K562 (cell line): ENCODE results near the gene TESMIN. TPM values are rescaled to one million over a fixed set of nuclear protein-coding genes. Genes with fewer than 3 reads are reported as not detected.

Experiments
- DMBX1 ChIP-seq: fragments of 250-450 bp; sonication (Bioruptor Pico); IDR thresholded peaks from 2 replicates; pipeline ENCODE4 v1.8.0; 2022; ENCODE audit warnings: inconsistent platforms, mild to moderate bottlenecking, moderate library complexity, borderline replicate concordance
- FOXA1 ChIP-seq: fragments of 450-650 bp; IDR thresholded peaks from 2 replicates; pipeline ENCODE4 v1.6.1; 2016; ENCODE audit warnings: mild to moderate bottlenecking, borderline replicate concordance
- MED1 ChIP-seq: sonication (generic); formaldehyde crosslinking; IDR thresholded peaks from 2 replicates; pipeline ENCODE4 v1.8.1; 2023; ENCODE audit warnings: missing genetic modification reagents, borderline replicate concordance
- NR4A1 ChIP-seq, 2 experiments: fragments of 250-450 bp in 1 of 2; fragments of 450-650 bp in 1 of 2; sonication (Bioruptor Pico) in 1 of 2; IDR thresholded peaks; 2 replicates each; pipeline versions ENCODE4 v1.4.0 to v1.6.1; 2016 to 2020; ENCODE audit warnings: mild to moderate bottlenecking in 2 of 2, missing compliant biosample characterization in 1 of 2, missing genetic modification characterization in 1 of 2, moderate library complexity in 1 of 2
- POLR3G ChIP-seq: IDR thresholded peaks from 2 replicates; pipeline ENCODE4 v1.6.1; 2011; ENCODE audit not compliant: insufficient read length, insufficient replicate concordance; ENCODE audit errors: extremely low read depth
- SIN3A ChIP-seq, 2 experiments: fragments of 150-350 bp in 1 of 2; IDR thresholded peaks; 2 replicates each; pipeline ENCODE4 v1.6.1; 2011 to 2016; ENCODE audit warnings: borderline replicate concordance in 2 of 2, low read depth in 2 of 2, low read length in 2 of 2, mild to moderate bottlenecking in 2 of 2, moderate library complexity in 2 of 2; ENCODE audit not compliant: control insufficient read depth in 1 of 2
- TBP ChIP-seq: optimal IDR thresholded peaks from 2 replicates; pipeline ENCODE3; 2011; ENCODE audit warnings: low read depth, low read length, improper control_type of control experiment
- ZFP30 ChIP-seq: fragments of 250-450 bp; sonication (Bioruptor Pico); IDR thresholded peaks from 2 replicates; pipeline ENCODE4 v1.8.0; 2022; ENCODE audit warnings: moderate library complexity, mild to moderate bottlenecking, inconsistent platforms, borderline replicate concordance
- ZNF507 ChIP-seq: conservative IDR thresholded peaks from 2 replicates; pipeline ENCODE4 v1.6.1; 2017; ENCODE audit warnings: missing genetic modification characterization, missing compliant biosample characterization
- polyA plus RNA-seq, 8 experiments: library from polyadenylated mRNA; depleted of rRNA in 4 of 8; stranded (reverse) in 5 of 8; unstranded in 3 of 8; fragments of >200 nt; fragmentation: Nextera tagmentation in 2 of 8; fragmentation: Illumina TruSeq in 1 of 8; extraction: Ambion mirVana in 2 of 8; extraction: Trizol in 1 of 8; gene quantifications; 2 replicates each; pipeline versions ENCODE4 v1.2.1 to v1.2.3, GENCODE V29; 2011 to 2014; ENCODE audit warnings: inconsistent platforms in 1 of 8, missing spikeins in 1 of 8
- total RNA-seq, 7 experiments: library from RNA; depleted of rRNA in 6 of 7; stranded (reverse); fragments of >200 nt in 6 of 7; fragmentation: Illumina TruSeq in 2 of 7; extraction: Trizol in 2 of 7; gene quantifications; 2 replicates each; pipeline versions ENCODE4 v1.2.1 to v1.2.3, GENCODE V29; 2011 to 2021; ENCODE audit warnings: low replicate concordance in 1 of 7
- TF ChIP-seq, protein P1 (sequence below): sonication (generic); formaldehyde crosslinking; IDR thresholded peaks from 2 replicates; pipeline ENCODE4 v1.8.0; 2022; ENCODE audit warnings: mild to moderate bottlenecking, missing genetic modification reagents

The TESMIN gene
- total and polyA plus RNA-seq, 9 of the 15 experiments (the other 6 are each of a cell fraction or from before 2014, with no cell fraction given), result 8.9 to 50.5 (median 15.0) TPM

- no peak for TF ChIP-seq MED1 (CRISPR knock-in tag)
- no peak for TF ChIP-seq NR4A1 (CRISPR knock-in tag; IDR thresholded peaks at IDR 0.05)
- no peak for TF ChIP-seq NR4A1 (tag; IDR thresholded peaks at IDR 0.05)
- TF ChIP-seq SIN3A (IDR thresholded peaks at IDR 0.05; ENCODE audit: borderline replicate concordance in 2 of 2, control insufficient read depth in 1 of 2, low read depth in 2 of 2, low read length in 2 of 2), result peak in 1 of 2 experiments; percentile 91; a peak in 1 of 4 replicates
- no peak for TF ChIP-seq ZNF507
- peak; percentile 96 for TF ChIP-seq TBP
- TF ChIP-seq, protein P1, sequence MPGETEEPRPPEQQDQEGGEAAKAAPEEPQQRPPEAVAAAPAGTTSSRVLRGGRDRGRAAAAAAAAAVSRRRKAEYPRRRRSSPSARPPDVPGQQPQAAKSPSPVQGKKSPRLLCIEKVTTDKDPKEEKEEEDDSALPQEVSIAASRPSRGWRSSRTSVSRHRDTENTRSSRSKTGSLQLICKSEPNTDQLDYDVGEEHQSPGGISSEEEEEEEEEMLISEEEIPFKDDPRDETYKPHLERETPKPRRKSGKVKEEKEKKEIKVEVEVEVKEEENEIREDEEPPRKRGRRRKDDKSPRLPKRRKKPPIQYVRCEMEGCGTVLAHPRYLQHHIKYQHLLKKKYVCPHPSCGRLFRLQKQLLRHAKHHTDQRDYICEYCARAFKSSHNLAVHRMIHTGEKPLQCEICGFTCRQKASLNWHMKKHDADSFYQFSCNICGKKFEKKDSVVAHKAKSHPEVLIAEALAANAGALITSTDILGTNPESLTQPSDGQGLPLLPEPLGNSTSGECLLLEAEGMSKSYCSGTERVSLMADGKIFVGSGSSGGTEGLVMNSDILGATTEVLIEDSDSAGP (CRISPR knock-in tag), result no peak
- no peak for TF ChIP-seq FOXA1
- no peak for TF ChIP-seq ZFP30 (CRISPR knock-in tag)
- TF ChIP-seq POLR3G, result no peak
- TF ChIP-seq DMBX1 (CRISPR knock-in tag), result no peak
These were observed 66.6 kb downstream of the TESMIN start, which contains the start of gene GAL (continued) for GRCh38 chr11:68684385-68685356.
